HepG2 (cell line): ENCODE data around the gene PCTP. TPM values are rescaled to one million over a fixed set of nuclear protein-coding genes. Genes with fewer than 3 reads are reported as not detected.

Experiments
- DBP ChIP-seq: sonication (generic); formaldehyde crosslinking; IDR thresholded peaks from 2 replicates; pipeline ENCODE4 v1.4.0; 2020; ENCODE audit warnings: missing genetic modification reagents; ENCODE audit errors: not compliant biosample characterization
- IRX3 ChIP-seq: sonication (generic); formaldehyde crosslinking; IDR thresholded peaks from 2 replicates; pipeline ENCODE4 v1.8.1; 2023; ENCODE audit warnings: mild to moderate bottlenecking, low read depth, missing genetic modification reagents, borderline replicate concordance
- KAT7 ChIP-seq: IDR thresholded peaks from 2 replicates; pipeline ENCODE4 v1.6.1; 2018; ENCODE audit warnings: borderline replicate concordance, missing compliant biosample characterization
- PAWR ChIP-seq: sonication (generic); formaldehyde crosslinking; IDR thresholded peaks from 2 replicates; pipeline ENCODE4 v1.4.0; 2020; ENCODE audit warnings: missing genetic modification reagents, mild to moderate bottlenecking, borderline replicate concordance
- PHF5A ChIP-seq: IDR thresholded peaks from one replicate; pipeline ENCODE4 v1.6.1; 2018; ENCODE audit warnings: low read depth, missing genetic modification reagents; ENCODE audit not compliant: unreplicated experiment
- SPEN ChIP-seq: sonication (generic); formaldehyde crosslinking; IDR thresholded peaks from 2 replicates; pipeline ENCODE4 v1.5.1; 2020; ENCODE audit warnings: low read depth, mild to moderate bottlenecking, missing genetic modification reagents
- ZNF101 ChIP-seq: sonication (generic); formaldehyde crosslinking; IDR thresholded peaks from 2 replicates; pipeline ENCODE4 v1.4.0; 2020; ENCODE audit warnings: mild to moderate bottlenecking, low read depth, missing genetic modification reagents, borderline replicate concordance
- ZNF318 ChIP-seq: sonication (generic); formaldehyde crosslinking; IDR thresholded peaks from 2 replicates; pipeline ENCODE4 v1.4.0; 2020; ENCODE audit warnings: mild to moderate bottlenecking, missing genetic modification reagents
- ZNF382 ChIP-seq: sonication (generic); formaldehyde crosslinking; IDR thresholded peaks from 2 replicates; pipeline ENCODE4 v1.5.0; 2020; ENCODE audit warnings: missing genetic modification reagents, mild to moderate bottlenecking, borderline replicate concordance
- ZNF800 ChIP-seq: sonication (generic); formaldehyde crosslinking; IDR thresholded peaks from 2 replicates; pipeline ENCODE4 v1.4.0; 2020; ENCODE audit warnings: missing genetic modification reagents
- ZNF816 ChIP-seq: sonication (generic); formaldehyde crosslinking; IDR thresholded peaks from 2 replicates; pipeline ENCODE4 v1.8.0; 2022; ENCODE audit warnings: missing genetic modification reagents, mild to moderate bottlenecking, borderline replicate concordance
- polyA plus RNA-seq, 8 experiments: library from polyadenylated mRNA; depleted of rRNA in 3 of 8; stranded (reverse) in 7 of 8; unstranded in 1 of 8; fragments of >200 nt; fragmentation: Illumina TruSeq in 4 of 8; extraction: Trizol in 4 of 8; gene quantifications; 2 replicates each; pipeline versions ENCODE4 v1.2.1 to v1.2.3, GENCODE V29; 2011 to 2016; ENCODE audit warnings: low read depth in 4 of 8, missing spikeins in 1 of 8, mixed read lengths in 1 of 8; ENCODE audit not compliant: insufficient read depth in 1 of 8
- total RNA-seq, 5 experiments: library from RNA; depleted of rRNA; stranded (reverse); fragments of >200 nt; fragmentation: Illumina TruSeq; extraction: Trizol; gene quantifications; 2 replicates each; pipeline ENCODE4 v1.2.3, GENCODE V29; 2016; ENCODE audit warnings: low read depth in 1 of 5

The PCTP gene
- total and polyA plus RNA-seq, 2 of the 13 experiments (the other 11 are each of a cell fraction or from before 2014, with no cell fraction given) = 37.1 to 50.7 TPM

GRCh38 chr17:55762086-55762858, 11.4 kb downstream of the PCTP start (continued):
- TF ChIP-seq ZNF318 (CRISPR knock-in tag) = no peak
- no peak for TF ChIP-seq ZNF101
- TF ChIP-seq IRX3 = no peak
- TF ChIP-seq SPEN (CRISPR knock-in tag) = no peak
- TF ChIP-seq DBP (CRISPR knock-in tag) = no peak
- no peak for TF ChIP-seq ZNF800
- TF ChIP-seq ZNF382 (CRISPR knock-in tag) = no peak
- TF ChIP-seq PHF5A (CRISPR knock-in tag) = no peak
- TF ChIP-seq ZNF816 (CRISPR knock-in tag) = no peak
- TF ChIP-seq KAT7 (CRISPR knock-in tag) = no peak
- no peak; the same call in 1 of the 2 replicates for TF ChIP-seq PAWR
